GM18870 (cell line): ENCODE results near the gene TELO2.
"Not testable (repeated sequence)": the region's sequence is repeated elsewhere in the genome, so short reads cannot be mapped to it uniquely, and the experiment has no call there.

Experiments
- ATAC-seq: cut with Tn5 transposase; IDR thresholded peaks from one replicate; pipeline ENCODE4 v1.9.1; 2021; ENCODE audit warnings: moderate library complexity; ENCODE audit not compliant: unreplicated experiment

Gene TELO2

GRCh38 chr16:1475552-1476114 is 17.5 kb upstream of the TELO2 start:
- no peak for ATAC-seq

GRCh38 chr16:1477033-1477432 is 16.1 kb upstream of the TELO2 start:
- no peak for ATAC-seq

DNA sequence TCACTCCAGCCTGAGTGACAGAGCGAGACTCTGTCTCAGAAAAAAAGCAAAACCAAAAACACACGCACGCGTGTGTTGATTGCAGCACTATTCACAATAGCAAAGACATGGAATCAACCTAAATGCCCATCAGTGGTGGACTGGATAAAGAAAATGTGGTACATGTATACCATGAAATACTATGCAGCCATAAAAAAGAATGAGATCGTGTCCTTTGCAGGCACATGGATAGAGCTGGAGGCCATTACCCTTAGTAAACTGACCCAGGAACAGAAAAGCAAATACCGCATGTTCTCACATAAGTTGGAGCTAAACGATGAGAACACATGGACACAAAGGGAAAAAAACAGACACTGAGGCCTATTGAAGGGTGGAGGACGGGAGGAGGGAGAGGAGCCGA is 14.2 kb upstream of the TELO2 start:
- not testable (repeated sequence) for ATAC-seq

DNA sequence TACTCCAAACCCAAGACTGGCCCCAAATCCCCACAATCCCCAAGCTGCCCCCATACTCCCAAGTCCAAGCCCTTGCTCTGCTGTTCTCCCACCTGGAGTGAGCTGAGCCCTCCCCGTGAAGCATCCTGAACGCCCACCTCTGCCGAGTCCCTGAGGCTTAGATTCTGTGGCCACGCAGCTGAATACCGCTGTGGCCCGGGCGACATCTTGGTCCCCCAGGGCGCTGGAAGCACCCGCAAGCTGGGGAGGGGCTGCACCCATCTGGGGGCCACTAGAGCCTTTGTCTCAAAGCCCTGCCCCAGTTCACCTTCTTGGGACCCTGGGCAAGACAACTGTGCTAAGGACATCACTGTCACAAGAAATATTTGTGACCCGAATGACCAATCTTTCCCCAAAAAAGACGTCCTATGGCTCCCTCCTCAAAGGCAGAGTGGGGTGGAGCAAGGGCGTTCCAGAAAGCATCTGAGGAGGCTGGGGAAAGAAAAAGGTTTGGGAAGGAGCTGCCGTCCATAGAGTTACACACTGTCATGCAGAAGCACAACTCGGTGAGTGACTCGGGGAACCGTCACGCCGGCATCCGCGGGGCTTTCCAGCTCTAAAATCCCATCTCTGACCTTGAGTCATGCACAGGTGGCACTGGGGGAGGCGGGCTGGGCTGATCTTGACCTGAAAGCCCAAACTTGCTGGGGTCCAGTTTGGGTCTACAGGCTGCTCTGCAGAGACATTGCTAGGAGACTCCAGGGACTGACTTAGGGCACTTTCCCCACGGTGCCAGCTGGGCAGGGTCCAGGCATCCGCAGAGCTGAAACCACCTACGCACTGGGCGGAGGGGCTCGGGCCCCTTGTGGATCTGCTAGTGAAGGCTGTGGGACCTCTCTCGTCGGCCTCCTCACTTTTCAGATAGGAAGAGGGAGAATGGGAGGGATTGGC is 11.0 kb upstream of the TELO2 start:
- ATAC-seq: no peak

DNA sequence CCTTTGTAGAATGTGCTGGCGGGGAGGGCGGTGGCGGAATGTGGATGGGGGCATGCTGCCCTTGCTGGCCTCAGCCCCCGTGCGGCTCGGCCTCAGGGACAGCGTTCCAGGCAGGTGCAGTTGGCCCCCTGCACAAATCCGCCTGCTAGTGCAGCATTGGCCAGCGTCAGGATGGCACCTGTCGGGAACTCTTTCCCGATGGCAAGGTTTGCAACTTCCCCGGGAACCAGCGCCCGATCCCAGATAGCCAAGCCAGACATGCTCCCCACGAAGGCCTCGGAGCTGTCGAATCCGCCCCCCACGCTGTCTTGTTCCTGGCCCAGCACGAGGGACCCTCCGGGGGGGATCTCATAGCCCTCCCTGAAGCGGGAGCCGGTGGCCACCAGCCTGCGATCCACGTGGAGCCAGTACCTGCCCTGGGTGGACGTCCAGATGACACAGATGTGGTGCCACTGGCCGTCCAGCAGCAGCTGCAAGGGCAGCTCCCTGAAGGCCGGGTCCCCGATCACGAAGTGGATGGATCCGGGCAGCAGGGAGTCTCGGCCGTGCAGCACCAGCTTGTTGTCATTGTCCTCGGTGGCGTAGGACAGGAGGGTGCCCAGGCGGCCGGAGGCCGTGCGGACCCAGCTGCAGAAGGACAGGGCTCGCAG is 7.2 kb upstream of the TELO2 start:
- ATAC-seq: no peak

DNA sequence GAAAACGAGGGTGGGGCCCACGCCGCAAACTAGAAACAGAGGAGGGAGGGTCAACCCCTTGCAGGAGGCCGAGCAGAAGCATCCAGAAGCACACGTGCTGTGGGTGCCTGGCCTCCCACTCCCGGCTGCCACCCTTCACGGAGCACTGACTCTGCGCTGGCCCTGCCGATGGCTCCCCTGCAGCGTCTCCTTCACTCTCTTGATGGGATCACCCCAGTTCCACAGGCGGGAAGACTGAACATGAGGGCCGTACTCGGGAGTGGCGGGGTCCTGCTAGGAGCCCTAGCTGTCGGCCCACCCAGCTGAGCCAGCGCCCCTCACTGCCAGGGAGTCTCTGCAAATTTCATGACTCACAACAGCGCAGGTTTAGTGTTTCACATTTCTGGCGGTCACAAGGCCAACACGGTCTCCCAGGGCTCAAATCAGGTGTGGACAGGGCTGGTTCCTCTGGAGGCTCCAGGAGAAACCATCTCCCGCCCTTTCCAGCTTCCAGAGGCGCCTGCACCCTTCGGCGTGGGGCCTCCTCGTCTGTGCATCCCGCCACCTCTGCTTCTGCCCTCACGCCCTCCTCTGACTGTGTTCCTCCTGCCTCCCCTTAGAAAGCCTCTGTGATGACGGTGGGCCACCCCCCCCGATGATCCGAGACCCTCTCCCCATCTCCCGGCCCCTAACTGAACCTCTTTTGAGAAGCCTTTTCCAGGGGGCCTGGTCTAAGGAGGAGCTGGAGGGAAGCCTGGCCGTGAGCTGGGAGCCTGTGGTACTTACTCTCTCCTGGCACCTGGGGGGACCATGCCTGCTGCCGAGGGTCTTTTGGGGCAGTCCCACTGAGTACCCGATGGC is 6.4 kb upstream of the TELO2 start:
- no peak for ATAC-seq

DNA sequence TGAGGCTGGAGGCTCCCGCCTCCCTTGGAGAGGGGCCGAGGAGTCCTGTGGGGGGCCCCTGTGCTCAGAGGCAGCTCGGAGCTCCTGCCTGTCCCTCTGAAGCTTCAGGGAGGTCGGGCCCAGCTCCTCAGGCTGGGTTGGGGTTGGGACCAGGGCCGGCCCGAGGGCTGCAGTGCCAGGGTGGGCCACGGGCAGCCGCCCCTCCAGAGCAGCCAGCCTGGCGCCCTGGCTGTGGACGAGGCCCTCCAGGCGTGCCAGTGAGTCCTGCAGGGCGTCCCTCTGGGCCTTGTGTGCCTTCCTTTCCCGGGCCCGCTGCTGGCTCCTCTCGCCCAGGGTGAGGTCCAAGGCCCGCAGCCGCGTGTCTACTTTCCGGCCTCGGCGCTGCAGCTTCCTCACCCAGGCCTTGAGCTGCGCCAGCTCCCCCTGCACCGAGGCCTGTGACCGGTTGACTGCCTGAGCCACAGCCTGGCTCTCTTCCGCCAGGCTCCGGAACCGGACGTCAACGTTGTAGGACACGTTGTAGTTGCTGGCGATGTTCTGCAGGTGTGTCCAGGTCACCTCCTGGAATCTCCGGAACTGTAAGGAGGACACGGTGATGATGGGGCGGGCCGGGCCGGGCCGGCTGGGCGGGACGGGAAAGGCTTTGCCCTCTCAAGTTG is 5.6 kb upstream of the TELO2 start:
- ATAC-seq: no peak

DNA sequence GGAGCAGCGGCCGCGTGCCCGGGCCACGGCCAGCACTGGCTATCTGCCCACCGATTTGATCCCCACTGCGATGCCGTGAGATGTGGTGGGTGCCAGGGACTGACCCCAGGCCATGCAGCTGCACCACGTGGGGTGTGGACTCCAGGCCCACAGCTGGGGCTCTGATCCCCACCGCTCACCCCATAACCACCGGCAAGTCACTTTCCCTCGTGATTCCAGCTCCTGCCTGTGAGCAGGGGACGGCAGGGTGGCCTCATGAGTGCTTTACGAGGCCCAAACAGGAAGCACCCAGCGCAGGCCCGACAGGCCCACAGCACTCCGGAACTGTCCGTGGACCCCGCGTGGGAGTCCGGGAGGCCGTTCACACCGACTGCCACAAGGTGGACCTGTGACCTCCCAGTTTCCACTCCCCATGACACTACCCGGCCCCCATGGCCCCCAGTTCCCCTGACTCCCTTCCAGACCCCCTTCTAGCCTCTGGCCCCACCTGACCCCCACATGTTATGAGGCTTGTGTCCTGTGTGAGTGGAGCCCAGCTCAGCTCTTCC is 5.0 kb upstream of the TELO2 start:
- ATAC-seq: no peak

DNA sequence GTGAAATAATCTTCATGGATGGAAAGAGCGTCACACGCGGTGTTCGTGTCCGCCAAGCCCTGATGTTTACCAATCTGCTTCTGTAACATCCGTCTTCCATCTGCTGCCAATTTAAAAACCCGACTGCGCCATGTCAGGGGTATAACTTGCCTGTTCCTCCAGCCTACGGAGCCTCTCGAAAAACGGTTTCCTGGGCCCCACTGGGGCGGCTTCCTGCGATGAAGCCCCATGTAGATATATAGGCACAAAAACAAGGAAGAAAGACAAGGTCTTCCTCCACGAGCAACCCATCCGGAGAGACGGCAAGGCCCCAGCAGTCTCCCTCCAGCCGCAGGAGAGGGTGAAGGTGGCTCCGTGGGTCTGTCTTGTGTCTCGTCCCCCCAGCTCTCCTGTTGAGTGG is 4.5 kb upstream of the TELO2 start, which contains the start of gene PTX4:
TSS of gene PTX4 (minus strand) at position 326 of the 400 bp plus-strand sequence. CDS start at position 291, 35 bp downstream.
- ATAC-seq: no peak

DNA sequence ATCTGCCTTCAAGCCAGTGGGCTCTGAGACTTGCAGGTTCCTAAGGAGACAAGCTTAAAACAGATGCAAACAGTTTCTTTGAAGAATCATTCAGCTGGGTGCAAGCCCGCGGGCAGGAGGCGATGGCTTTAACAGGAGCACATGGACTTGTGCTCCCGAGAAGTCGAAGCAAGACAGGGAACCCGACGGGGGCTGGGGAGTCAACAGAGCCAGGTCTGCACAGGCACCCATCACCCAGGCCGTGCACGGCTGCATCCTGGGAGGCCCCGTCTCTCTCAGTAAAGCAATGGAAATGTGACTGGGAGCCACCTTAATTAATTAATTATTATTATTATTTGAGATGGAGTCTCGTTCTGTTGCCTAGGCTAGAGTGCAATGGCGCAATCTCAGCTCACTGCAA is 4.1 kb upstream of the TELO2 start:
- ATAC-seq: no peak

- ATAC-seq: no peak
Measured at GRCh38 chr16:1491327-1491726, 1.8 kb upstream of the TELO2 start.

DNA sequence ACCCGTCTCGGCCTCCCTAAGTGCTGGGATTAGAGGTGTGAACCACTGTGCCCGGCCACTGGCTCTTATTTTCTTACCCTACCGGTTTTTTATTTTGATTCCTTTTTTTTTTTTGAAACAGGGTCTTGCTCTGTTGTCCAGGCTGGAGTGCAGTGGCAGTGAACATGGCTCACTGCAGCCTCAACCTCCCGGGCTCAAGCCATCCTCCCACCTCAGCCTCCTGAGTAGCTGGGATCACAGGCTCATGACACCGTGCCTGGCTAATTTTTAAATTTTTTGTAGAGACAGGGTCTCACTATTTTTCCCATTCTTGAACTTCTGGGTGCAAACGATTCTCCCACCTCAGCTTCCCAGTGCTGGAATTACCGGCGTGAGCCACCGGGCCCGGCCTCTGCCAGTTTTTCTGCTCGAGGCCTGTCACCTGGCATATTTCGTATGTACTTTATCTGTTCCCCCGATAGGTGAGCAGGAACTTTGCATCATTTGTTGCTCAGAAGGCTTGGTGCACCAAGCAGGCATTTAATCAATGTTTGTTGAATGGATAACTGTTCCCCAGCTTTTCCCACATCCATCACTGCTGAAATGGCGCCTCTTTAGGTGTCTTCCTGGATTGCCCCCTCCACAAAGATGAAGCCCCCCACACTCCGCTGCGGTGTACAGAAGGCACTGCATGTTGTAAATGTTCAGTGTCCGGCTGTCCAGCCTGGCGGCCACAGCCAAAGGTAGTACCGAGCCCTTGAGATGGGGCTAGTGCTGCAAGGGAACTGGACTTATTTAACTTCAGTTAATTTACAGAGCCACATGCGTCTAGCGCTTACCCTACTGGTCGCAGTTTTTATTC is 858 bp upstream of the TELO2 start:
- no peak for ATAC-seq

DNA sequence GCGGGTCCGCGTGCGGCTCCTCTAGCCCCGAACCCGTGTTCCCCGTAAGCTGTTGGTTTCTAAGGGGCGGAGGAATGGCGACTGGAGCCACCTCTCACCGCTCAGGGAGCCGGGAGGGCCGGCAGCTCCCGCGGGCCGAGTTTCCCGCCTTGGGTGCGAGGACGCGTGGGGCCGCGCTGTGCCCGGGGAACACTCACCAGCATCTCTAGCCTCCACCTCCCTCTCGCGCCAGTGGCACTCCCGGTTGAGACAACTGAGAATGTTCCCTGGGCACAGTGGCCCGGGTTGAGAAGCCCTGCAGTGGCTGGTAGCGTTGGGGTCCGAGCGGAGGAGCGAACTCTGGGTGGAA is 560 bp downstream of the TELO2 start:
- ATAC-seq: no peak

GRCh38 chr16:1494129-1494640 is 1.0 kb downstream of the TELO2 start:
- no peak for ATAC-seq

- no peak for ATAC-seq
Measured at GRCh38 chr16:1494711-1495110, 1.6 kb downstream of the TELO2 start.

DNA sequence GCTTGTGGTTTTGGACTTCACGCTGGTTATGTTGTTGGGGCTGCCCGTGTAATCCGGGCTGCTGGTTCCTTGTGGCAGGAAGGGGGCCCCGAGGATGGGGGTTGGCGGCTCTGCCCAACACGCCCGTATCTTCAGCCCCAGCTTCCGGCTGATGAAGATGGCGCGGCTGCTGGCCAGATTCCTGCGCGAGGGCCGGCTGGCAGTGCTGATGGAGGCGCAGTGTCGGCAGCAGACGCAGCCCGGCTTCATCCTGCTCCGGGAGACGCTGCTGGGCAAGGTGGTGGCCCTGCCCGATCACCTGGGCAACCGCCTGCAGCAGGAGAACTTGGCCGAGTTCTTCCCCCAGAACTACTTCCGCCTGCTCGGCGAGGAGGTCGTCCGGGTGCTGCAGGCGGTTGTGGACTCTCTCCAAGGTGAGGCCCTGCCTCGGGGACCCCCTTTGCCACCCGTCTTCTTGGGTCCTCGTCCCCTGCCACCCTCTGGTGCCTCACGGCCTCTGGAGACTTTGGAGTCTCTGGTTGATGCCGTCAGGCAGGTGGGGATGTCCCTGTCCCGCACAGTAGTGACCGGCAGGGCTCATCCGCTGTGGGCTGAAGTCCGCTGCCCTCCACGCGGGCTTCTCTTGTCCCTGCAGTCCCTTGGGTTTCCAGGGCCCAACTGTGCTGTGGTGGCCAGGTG is 2.2 kb downstream of the TELO2 start:
- no peak for ATAC-seq

DNA sequence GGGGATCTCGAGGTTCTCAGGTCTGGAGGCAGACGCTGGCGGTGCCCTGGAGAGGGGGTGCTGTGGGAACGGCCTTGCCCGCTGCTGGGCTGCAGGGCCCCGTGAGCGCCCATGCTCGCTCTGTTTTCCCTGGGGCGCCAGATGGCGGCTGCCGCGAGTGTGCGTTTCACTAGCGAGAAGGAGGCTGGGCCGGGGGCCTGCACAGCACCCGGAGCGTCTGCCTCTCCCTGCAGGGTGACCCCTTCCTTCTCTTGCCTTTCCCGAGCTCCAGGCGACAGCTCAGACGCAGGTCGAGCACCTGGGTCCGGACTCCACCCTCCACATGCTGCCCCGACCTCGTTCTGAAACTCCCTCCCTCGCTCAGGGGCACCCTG is 2.7 kb downstream of the TELO2 start:
- ATAC-seq: no peak

DNA sequence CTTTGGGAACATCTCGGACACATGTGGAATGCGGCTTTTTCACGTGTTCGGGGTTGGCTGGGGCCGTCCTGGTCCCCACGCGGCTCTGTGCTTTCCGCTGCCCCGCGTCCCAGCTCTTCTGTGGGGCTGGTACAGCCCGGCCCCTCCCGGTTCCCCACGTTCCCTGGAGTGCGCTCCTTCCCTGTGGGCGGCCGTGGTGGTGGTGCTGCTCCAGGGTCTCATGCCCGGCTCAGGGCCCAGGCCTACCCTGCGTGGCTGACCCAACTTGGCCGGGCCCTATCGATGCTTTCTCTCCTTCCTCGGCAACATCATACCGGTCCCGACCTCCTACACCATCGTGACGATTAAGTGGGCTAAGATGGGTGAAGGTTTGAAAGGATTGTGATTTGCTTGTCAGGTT is 3.3 kb downstream of the TELO2 start:
- ATAC-seq: no peak
